NOMO-1 treated with dmso at 0.1 percent for 144 hours (cell line): ENCODE data around the gene MRPL21.

Source experiments
- DNase-seq: peaks from one replicate; lab custom pipeline; 2025; ENCODE audit not compliant: unreplicated experiment; lab: John Stamatoyannopoulos, UW

MRPL21 gene

GRCh38 chr11:68843052-68843561 lies 60.5 kb downstream of the MRPL21 start:
- peak; percentile 21 for DNase-seq

GRCh38 chr11:68842427-68843051 lies 61.1 kb downstream of the MRPL21 start:
- DNase-seq: no peak

GRCh38 chr11:68841718-68842426 lies 61.8 kb downstream of the MRPL21 start, which contains the start of gene CPT1A:
TSS of gene CPT1A (minus strand) at chr11:68841916. CDS start at chr11:68815474, 26,442 bp downstream.
- peak; percentile 49 for DNase-seq
